Liver (tissue), 3 donors: ENCODE results near the gene CNGA4.
A peak's percentile ranks its signal among the peaks of the same experiment; 100 is the strongest.

Experiments used
- ATF3 ChIP-seq: IDR thresholded peaks from 2 replicates; pipeline ENCODE4 v1.6.1; 2016; ENCODE audit warnings: antibody characterized with exemption
- CTCF ChIP-seq: fragments of 150-350 bp; IDR thresholded peaks from 2 replicates; pipeline ENCODE4 v1.5.1; 2017; ENCODE audit warnings: improper control_type of control experiment, low read depth, low read length; ENCODE audit not compliant: missing input control
- JUND ChIP-seq, 2 donors: IDR thresholded peaks; 2 replicates each; pipeline ENCODE4 v1.6.1; 2016; ENCODE audit warnings: antibody characterized with exemption in 2 of 2
- SP1 ChIP-seq: IDR thresholded peaks from 2 replicates; pipeline ENCODE4 v1.6.1; 2018; ENCODE audit warnings: antibody characterized with exemption, mild to moderate bottlenecking
- YY1 ChIP-seq: IDR thresholded peaks from 2 replicates; pipeline ENCODE4 v1.6.1; 2016; ENCODE audit warnings: antibody characterized with exemption, mild to moderate bottlenecking
- TF ChIP-seq, protein P1 (sequence below): IDR thresholded peaks from 2 replicates; pipeline ENCODE4 v1.6.1; 2016; ENCODE audit warnings: antibody characterized with exemption
- donor health status: healthy.
- donor health status: healthy.

GRCh38 chr11:6251120-6251733 is 12.3 kb downstream of the CNGA4 start:
- TF ChIP-seq CTCF (peak; percentile 93), YY1 (no peak), JUND (IDR thresholded peaks at IDR 0.05) (no peak), SP1 (no peak), ATF3 (no peak)
- TF ChIP-seq, protein P1, sequence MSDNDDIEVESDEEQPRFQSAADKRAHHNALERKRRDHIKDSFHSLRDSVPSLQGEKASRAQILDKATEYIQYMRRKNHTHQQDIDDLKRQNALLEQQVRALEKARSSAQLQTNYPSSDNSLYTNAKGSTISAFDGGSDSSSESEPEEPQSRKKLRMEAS = no peak
